HEK293 (cell line): ENCODE measurements around the gene LAMA2.

Experiments used
- CTCF ChIP-seq: fragments of 450-650 bp; formaldehyde crosslinking; IDR thresholded peaks from 2 replicates; pipeline ENCODE4 v1.5.1; 2016; ENCODE audit warnings: missing biosample characterization, missing genetic modification characterization
- PRDM2 ChIP-seq: fragments of 450-650 bp; formaldehyde crosslinking; IDR thresholded peaks from 2 replicates; pipeline ENCODE4 v1.5.1; 2016; ENCODE audit warnings: missing biosample characterization, missing genetic modification characterization, borderline replicate concordance
- ZNF624 ChIP-seq: fragments of 450-650 bp; formaldehyde crosslinking; IDR thresholded peaks from 2 replicates; pipeline ENCODE4 v1.5.1; 2017; ENCODE audit warnings: missing biosample characterization, missing genetic modification characterization
- ZSCAN18 ChIP-seq: fragments of 450-650 bp; formaldehyde crosslinking; IDR thresholded peaks from 2 replicates; pipeline ENCODE4 v1.5.1; 2016; ENCODE audit warnings: missing biosample characterization, missing genetic modification characterization

GRCh38 chr6:129269891-129270290 lies 387.0 kb downstream of the LAMA2 start:
- TF ChIP-seq ZSCAN18 (no peak), ZNF624 (tag by site-specific recombination) (no peak), PRDM2 (tag by site-specific recombination) (no peak), CTCF (tag by site-specific recombination) (no peak)
